GM12874 (cell line): ENCODE results near the gene DGKZ.

Source experiments
- TF ChIP-seq, protein P1 (sequence below): IDR thresholded peaks from 2 replicates; pipeline ENCODE4 v1.5.1; 2011; ENCODE audit warnings: low read depth, mild to moderate bottlenecking, control low read depth, low read length, moderate library complexity; ENCODE audit not compliant: insufficient read depth

The DGKZ gene

DNA sequence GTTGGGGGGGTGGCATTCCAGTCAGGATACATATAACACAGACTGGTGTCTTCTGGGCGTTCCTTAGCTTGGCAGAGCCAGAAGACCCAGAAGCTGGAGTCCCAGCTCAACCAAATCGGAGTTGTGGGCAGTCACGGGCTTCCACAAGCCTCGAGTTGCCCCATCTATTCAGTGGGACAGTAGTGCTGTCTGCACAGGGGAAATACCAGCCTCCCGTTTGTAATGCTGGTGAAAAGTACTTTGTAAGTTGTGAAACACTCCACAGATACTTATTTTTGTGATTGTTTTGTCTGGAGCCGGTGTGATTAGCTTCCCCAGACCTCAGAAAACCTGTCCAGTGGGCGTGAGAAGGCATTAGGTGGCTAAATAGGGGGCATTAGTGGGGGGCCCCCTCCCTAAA lies 13.6 kb downstream of the DGKZ start:
- TF ChIP-seq, protein P1, sequence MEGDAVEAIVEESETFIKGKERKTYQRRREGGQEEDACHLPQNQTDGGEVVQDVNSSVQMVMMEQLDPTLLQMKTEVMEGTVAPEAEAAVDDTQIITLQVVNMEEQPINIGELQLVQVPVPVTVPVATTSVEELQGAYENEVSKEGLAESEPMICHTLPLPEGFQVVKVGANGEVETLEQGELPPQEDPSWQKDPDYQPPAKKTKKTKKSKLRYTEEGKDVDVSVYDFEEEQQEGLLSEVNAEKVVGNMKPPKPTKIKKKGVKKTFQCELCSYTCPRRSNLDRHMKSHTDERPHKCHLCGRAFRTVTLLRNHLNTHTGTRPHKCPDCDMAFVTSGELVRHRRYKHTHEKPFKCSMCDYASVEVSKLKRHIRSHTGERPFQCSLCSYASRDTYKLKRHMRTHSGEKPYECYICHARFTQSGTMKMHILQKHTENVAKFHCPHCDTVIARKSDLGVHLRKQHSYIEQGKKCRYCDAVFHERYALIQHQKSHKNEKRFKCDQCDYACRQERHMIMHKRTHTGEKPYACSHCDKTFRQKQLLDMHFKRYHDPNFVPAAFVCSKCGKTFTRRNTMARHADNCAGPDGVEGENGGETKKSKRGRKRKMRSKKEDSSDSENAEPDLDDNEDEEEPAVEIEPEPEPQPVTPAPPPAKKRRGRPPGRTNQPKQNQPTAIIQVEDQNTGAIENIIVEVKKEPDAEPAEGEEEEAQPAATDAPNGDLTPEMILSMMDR, result no peak

DNA sequence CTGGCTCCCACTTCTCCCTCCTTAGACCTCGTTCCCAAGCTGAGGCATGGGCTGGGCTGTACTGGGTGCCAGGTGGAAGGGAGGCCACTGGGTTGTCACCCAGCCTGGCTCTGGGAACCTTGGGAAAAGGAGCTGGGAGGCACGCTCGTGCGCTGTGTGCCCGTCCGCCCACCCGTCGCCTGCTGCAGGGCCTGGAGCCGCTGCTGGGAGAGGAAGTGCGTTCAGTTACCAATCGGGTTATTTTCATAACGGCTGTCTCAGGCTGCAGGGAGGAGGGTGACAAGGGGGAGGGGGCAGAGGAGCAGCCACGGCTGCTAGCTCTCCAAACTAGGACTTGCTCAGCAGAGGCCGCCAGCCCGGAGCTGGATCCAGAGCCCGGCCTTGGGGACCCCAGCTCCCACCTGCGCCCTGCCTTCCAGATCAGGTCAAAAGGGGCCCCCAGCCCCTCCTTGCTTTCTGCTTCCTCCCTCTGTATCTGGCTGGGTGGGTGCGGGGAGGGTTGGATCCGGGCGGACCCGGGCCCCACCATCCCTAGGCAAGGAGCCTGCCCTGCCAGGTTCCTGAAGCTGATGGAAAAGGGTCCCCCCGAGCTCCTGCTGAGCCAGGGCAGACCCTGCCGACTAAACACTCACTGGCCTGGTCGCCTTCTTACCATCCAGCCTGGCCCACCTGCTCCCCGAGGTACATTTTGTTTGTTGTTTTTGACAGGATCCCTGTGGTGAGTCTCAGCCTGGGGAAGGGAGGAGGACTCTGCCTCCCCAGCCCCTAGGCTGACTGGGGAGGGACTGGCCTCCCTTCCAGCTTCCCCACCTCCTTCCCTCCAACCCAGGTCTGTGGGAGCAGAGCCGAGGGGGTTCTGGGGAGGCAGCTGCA lies 14.3 kb downstream of the DGKZ start:
- TF ChIP-seq, protein P1, result no peak

DNA sequence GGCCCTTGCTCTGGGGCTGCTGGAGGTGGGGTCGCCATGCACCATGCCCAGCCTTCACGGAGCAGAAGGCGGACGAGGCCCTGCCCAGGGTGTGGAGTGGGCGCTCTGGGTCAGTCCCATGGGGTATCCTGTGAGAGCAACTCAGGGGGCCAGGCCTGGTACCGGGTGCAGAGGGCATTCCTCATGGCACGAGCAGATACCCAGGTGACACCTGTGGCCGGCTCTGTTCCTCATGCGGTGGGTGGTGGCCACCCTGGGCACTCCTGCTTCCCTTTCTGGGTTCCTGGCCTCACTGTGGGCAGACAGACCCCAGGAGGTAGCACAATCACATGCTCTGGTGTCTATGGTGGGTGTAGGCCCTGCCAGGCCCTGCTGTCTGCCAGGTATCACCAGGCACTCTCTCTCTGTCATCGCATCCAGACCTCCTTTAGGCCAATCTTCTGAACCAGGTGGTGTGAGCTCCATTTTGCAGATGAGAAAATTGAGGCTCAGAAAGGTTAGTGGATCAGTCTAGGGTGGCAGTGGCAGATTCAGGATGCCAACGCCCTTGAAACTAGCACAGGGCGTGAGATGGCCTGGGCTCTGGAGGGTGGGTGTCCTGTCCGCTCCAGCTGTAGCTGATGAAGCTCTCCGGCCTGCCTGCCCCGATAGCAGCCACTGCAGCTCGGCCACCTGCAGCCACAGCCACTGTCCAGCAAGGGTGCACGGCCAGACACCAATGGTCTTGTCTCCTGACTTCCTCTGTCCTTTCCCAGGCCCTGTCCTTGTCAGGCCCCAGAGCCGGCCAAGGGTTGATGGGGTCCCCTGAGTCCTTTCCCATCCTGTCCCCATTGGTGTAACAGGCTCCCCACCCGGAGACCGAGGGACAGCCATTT lies 15.1 kb downstream of the DGKZ start:
- TF ChIP-seq, protein P1, result no peak

DNA sequence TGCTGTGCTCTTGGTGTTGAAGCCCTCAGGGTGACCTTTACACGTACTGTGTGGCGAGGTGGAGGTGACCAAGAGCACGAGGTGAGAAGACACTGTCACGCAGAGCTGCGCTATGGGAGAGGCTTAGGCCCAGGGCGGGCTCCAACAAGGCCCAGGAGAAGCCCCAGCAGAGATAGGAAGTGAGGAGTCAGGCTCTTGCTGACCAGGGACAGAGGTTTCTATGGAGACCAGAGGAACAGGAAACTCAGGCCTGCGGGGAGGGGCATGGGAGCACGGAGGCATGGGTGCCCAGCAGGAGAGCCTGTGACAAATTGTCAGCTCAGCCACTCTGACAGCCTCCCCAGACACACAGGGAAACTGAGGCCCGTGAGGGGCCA lies 15.8 kb downstream of the DGKZ start:
- TF ChIP-seq, protein P1, result no peak

DNA sequence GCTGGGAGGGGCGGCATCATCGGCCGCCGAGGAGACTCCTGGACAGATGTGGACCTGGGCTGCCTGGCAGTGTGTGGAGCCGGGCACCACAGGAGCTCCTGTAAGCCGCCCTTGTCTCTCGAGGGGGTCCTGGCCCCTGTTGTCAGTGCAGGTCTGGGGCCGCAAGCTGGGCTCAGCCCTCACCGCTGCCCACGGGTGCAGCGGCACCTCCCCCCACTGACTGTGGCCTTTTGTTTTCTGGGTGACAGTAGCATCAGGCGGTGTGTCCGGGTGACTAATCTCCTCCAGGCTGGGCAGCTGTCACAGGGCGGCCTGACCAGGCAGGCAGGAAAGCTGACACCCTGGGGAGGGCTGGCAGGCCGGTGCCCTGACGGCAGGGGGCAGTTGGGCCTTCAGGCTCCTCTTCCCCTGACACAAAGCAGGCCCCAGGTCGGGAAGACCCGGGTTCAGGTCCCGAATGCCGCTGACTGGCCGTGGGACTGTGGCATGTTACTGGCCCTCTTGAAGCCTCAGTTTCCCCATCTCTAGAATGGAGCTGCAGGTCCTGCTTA lies 16.3 kb downstream of the DGKZ start:
- TF ChIP-seq, protein P1, result no peak

DNA sequence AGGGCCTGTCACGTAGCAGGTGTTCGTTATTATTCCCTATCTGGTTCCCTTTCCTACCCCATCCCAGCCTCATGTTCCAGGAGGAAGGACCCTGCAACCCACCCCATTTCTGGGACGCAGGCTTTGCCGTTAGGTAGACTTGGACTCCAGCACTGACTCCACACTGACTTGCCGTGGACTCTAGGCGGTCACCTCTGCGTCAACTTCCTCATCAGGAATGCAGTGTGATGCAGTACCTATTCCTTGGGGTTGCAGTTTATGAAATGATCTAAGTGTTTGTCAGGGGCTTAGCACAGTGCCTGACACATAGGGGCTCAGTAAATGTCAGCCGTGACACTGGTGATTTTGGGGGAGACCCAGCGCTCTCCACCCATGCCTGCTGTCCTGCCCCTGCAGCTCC lies 16.8 kb downstream of the DGKZ start:
- TF ChIP-seq, protein P1, result no peak

DNA sequence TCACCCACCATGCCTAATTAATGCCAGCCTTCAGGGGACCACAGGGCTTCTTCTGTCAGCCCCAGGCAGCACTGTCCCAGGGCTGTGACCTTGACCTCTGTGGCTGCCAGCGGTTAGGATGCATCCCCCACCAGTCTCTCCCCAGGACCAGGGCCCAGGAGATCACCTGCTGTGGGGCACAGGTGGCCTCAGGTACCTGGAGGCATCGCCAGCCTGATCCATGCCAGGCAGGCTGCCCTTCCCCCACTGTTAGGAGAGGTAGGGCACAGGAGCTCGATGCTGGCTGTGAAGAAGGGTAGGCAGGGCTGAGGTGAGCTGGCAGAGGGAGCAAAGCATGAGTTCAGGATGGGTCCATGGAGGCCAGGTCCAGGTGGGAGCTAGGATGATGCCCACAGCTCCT lies 17.5 kb downstream of the DGKZ start:
- TF ChIP-seq, protein P1, result no peak
